Osteoblast (primary cell): ENCODE measurements around the gene ELOVL5. TPM values are rescaled to one million over a fixed set of nuclear protein-coding genes. Genes with fewer than 3 reads are reported as not detected.

ENCODE experiments used
- DNase-seq: peaks from one replicate; pipeline ENCODE4 v3.0.0; 2011; ENCODE audit warnings: low spot score, mixed read lengths; ENCODE audit not compliant: insufficient read length; ENCODE audit errors: missing footprints
- H2AFZ ChIP-seq: 2 replicates; pipeline ENCODE4 v1.6.0; 2011; ENCODE audit warnings: mild to moderate bottlenecking, low read length
- H3K27ac ChIP-seq: 2 replicates; pipeline ENCODE4 v1.5.1; 2011; ENCODE audit warnings: mild to moderate bottlenecking, low read depth, low read length, moderate library complexity
- H3K27me3 ChIP-seq: 2 replicates; pipeline ENCODE4 v1.6.0; 2012; ENCODE audit warnings: mild to moderate bottlenecking, control low read depth, inconsistent platforms, low read length, moderate library complexity; ENCODE audit not compliant: insufficient read depth
- H3K36me3 ChIP-seq: 2 replicates; pipeline ENCODE4 v1.5.1; 2011; ENCODE audit warnings: mild to moderate bottlenecking, low read length, control low read depth, moderate library complexity; ENCODE audit not compliant: insufficient read depth
- H3K4me1 ChIP-seq: 2 replicates; pipeline ENCODE4 v1.5.1; 2011; ENCODE audit warnings: mild to moderate bottlenecking, low read length, control low read depth, moderate library complexity; ENCODE audit not compliant: insufficient read depth
- H3K4me2 ChIP-seq: 2 replicates; pipeline ENCODE4 v1.6.0; 2011; ENCODE audit warnings: mild to moderate bottlenecking, low read length; ENCODE audit not compliant: insufficient read depth
- H3K4me3 ChIP-seq: fragments of 200-600 bp; sonication (generic); 3 replicates; pipeline ENCODE4 v1.5.1; 2012; ENCODE audit warnings: mild to moderate bottlenecking, low read length, inconsistent platforms; ENCODE audit not compliant: insufficient read depth
- H3K79me2 ChIP-seq: 2 replicates; pipeline ENCODE4 v1.6.0; 2012; ENCODE audit warnings: mild to moderate bottlenecking, low read length, control low read depth, inconsistent platforms; ENCODE audit not compliant: insufficient read depth
- H3K9me3 ChIP-seq: 2 replicates; pipeline ENCODE4 v1.5.1; 2011; ENCODE audit warnings: low read depth, low read length, control low read depth
- H4K20me1 ChIP-seq: 2 replicates; pipeline ENCODE4 v1.6.0; 2012; ENCODE audit warnings: mild to moderate bottlenecking, low read length, control low read depth; ENCODE audit not compliant: insufficient read depth
- CTCF ChIP-seq: IDR thresholded peaks from 2 replicates; pipeline ENCODE4 v1.5.1; 2011; ENCODE audit warnings: mild to moderate bottlenecking, low read depth, low read length, moderate library complexity; ENCODE audit errors: extremely low read depth
- total RNA-seq: library from RNA; depleted of rRNA; stranded (reverse); fragments of >200 nt; gene quantifications from 2 replicates; pipeline ENCODE4 v1.2.3, GENCODE V29; 2012

The ELOVL5 gene
- total RNA-seq, 1 donor: 75.3 TPM

GRCh38 chr6:53359095-53359842, 10.5 kb upstream of the ELOVL5 start:
- TF ChIP-seq CTCF: no peak
- H3K9me3 ChIP-seq: no peaks in the 10 kb centered on the region
- H3K27me3 ChIP-seq: no peaks in the 10 kb centered on the region
- peaks cover 22% of the 10 kb centered on the region for H3K4me1 ChIP-seq
- peak overlapping the region; percentile 97 for H3K27ac ChIP-seq
- H2AFZ ChIP-seq: peak overlapping the region; percentile 99
- H3K79me2 ChIP-seq: no peaks in the 10 kb centered on the region
- peak overlapping the region; percentile 94 for H3K4me2 ChIP-seq
- H3K36me3 ChIP-seq: no peaks in the 10 kb centered on the region
- no peaks in the 10 kb centered on the region for H4K20me1 ChIP-seq
- DNase-seq: peak; percentile 99
- H3K4me3 ChIP-seq: peak overlapping the region; percentile 80

- peak overlapping the region; percentile 80 for H3K4me3 ChIP-seq
- no peaks in the 10 kb centered on the region for H4K20me1 ChIP-seq
- DNase-seq: no peak
- H2AFZ ChIP-seq: peak overlapping the region; percentile 83
- no peaks in the 10 kb centered on the region for H3K36me3 ChIP-seq
- no peak for TF ChIP-seq CTCF
- H3K27ac ChIP-seq: peak overlapping the region; percentile 49
- H3K9me3 ChIP-seq: no peaks in the 10 kb centered on the region
- H3K27me3 ChIP-seq: no peaks in the 10 kb centered on the region
- H3K4me2 ChIP-seq: peak overlapping the region; percentile 94
- no peaks in the 10 kb centered on the region for H3K79me2 ChIP-seq
- peaks cover 22% of the 10 kb centered on the region for H3K4me1 ChIP-seq
These were observed 9.8 kb upstream of the ELOVL5 start for GRCh38 chr6:53358440-53359094.

- Histone ChIP-seq H3K4me2 (no peak overlapping the region), H3K79me2 (no peaks in the 10 kb centered on the region), H2AFZ (no peak overlapping the region), H3K4me1 (peaks cover 22% of the 10 kb centered on the region), H3K9me3 (no peaks in the 10 kb centered on the region), H3K27me3 (peaks cover 5% of the 10 kb centered on the region), H3K36me3 (no peaks in the 10 kb centered on the region), H4K20me1 (no peaks in the 10 kb centered on the region), H3K27ac (no peak overlapping the region), H3K4me3 (no peak overlapping the region)
- TF ChIP-seq CTCF: no peak
- DNase-seq: no peak
These were observed 9.0 kb upstream of the ELOVL5 start for GRCh38 chr6:53357576-53358360.
